Vagina (tissue), 2 donors: ENCODE data around the gene ATPAF2.

Experiments used
- CTCF ChIP-seq, 3 experiments: fragments of 450-650 bp in 2 of 3; fragments of 200-600 bp in 1 of 3; sonication (generic) in 1 of 3; IDR thresholded peaks; one replicate each; pipeline ENCODE4 v1.5.1; 2017 to 2019; ENCODE audit warnings: antibody characterized with exemption in 3 of 3, mild to moderate bottlenecking in 2 of 3, moderate library complexity in 2 of 3
- POLR2A ChIP-seq, 2 donors: fragments of 450-650 bp; IDR thresholded peaks; one replicate each; pipeline ENCODE4 v1.6.1; 2017; ENCODE audit warnings: antibody characterized with exemption in 2 of 2, mild to moderate bottlenecking in 2 of 2, moderate library complexity in 2 of 2

- peak in 1 of 3 experiments; percentile 20 for TF ChIP-seq CTCF (IDR thresholded peaks at IDR 0.05)
- peak in 1 of 2 donors; percentile 88 for TF ChIP-seq POLR2A (IDR thresholded peaks at IDR 0.05)
These were observed 66.6 kb downstream of the ATPAF2 start, which contains the start of the genes DRC3 and TOM1L2 for GRCh38 chr17:17972126-17972951.
